Glutamatergic neuron (in vitro differentiated cells): Measurements from ENCODE around the gene SCP2D1. TPM values are rescaled to one million over a fixed set of nuclear protein-coding genes. Genes with fewer than 3 reads are reported as not detected.

ENCODE experiments used
- DNase-seq: peaks from one replicate; pipeline ENCODE4 v3.0.0; 2022
- H3K27ac Mint-ChIP-seq: one replicate; pipeline ENCODE4 v1.8.0; 2020; ENCODE audit warnings: mild to moderate bottlenecking, mixed read lengths, inconsistent platforms; ENCODE audit not compliant: unreplicated experiment
- H3K27me3 Mint-ChIP-seq: one replicate; pipeline ENCODE4 v1.8.0; 2020; ENCODE audit warnings: mild to moderate bottlenecking, moderate library complexity, mixed read lengths, inconsistent platforms; ENCODE audit not compliant: unreplicated experiment
- H3K36me3 Mint-ChIP-seq: one replicate; pipeline ENCODE4 v1.8.0; 2020; ENCODE audit warnings: mild to moderate bottlenecking, mixed read lengths, inconsistent platforms; ENCODE audit not compliant: unreplicated experiment
- H3K4me1 Mint-ChIP-seq: one replicate; pipeline ENCODE4 v1.8.0; 2020; ENCODE audit warnings: mild to moderate bottlenecking, low read depth, mixed read lengths, inconsistent platforms; ENCODE audit not compliant: unreplicated experiment
- H3K4me3 Mint-ChIP-seq: one replicate; pipeline ENCODE4 v1.8.0; 2020; ENCODE audit warnings: mild to moderate bottlenecking, mixed read lengths, inconsistent platforms; ENCODE audit not compliant: unreplicated experiment
- H3K9me3 Mint-ChIP-seq: one replicate; pipeline ENCODE4 v1.8.0; 2020; ENCODE audit warnings: mild to moderate bottlenecking, moderate library complexity, mixed read lengths, inconsistent platforms; ENCODE audit not compliant: unreplicated experiment
- total RNA-seq: library from RNA; stranded (reverse); fragmentation: NEBNext Ultra II Directional; extraction: Animal tissue kit (Norgen Biotek cat#: 25700); gene quantifications from one replicate; pipeline ENCODE4 v1.2.1, GENCODE V29; 2021; ENCODE audit not compliant: unreplicated experiment
- TF ChIP-seq, protein P1 (sequence below): fragments of 200-600 bp; sonication (generic); IDR thresholded peaks from one replicate; pipeline ENCODE4 v1.5.0; 2021; ENCODE audit not compliant: partially characterized antibody, unreplicated experiment

Gene SCP2D1
- total RNA-seq, 1 donor from 2014 or later = not detected

DNA sequence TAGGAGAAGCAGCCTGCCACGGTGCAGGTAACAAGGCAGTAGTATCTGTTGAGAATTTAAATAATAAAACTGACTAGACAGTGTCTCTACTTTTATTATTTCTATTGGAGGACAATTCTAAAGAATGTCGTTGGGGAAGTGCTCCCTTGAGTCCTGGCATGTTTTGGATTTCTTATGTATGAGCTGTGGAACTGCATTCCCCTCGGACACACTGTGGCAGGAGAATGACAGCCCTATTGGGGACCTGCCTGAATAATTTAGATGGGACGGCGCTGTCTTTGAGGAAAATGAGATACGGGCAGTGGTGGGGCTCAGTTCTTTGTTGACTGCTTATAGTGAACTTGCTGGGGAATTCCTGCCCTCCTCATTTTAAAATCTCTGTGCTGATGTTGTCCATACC, 2.4 kb upstream of the SCP2D1 start:
- Mint-ChIP-seq H3K36me3 (no peaks in the 10 kb centered on the region), H3K27me3 (peaks cover 3% of the 10 kb centered on the region), H3K9me3 (peaks cover 2% of the 10 kb centered on the region), H3K4me3 (no peak overlapping the region), H3K4me1 (no peaks in the 10 kb centered on the region), H3K27ac (no peak overlapping the region)
- TF ChIP-seq, protein P1, sequence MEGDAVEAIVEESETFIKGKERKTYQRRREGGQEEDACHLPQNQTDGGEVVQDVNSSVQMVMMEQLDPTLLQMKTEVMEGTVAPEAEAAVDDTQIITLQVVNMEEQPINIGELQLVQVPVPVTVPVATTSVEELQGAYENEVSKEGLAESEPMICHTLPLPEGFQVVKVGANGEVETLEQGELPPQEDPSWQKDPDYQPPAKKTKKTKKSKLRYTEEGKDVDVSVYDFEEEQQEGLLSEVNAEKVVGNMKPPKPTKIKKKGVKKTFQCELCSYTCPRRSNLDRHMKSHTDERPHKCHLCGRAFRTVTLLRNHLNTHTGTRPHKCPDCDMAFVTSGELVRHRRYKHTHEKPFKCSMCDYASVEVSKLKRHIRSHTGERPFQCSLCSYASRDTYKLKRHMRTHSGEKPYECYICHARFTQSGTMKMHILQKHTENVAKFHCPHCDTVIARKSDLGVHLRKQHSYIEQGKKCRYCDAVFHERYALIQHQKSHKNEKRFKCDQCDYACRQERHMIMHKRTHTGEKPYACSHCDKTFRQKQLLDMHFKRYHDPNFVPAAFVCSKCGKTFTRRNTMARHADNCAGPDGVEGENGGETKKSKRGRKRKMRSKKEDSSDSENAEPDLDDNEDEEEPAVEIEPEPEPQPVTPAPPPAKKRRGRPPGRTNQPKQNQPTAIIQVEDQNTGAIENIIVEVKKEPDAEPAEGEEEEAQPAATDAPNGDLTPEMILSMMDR = no peak
- DNase-seq = no peak

- peaks cover 3% of the 10 kb centered on the region for H3K27me3 Mint-ChIP-seq
- H3K27ac Mint-ChIP-seq = no peak overlapping the region
- TF ChIP-seq, protein P1 = no peak
- no peaks in the 10 kb centered on the region for H3K4me1 Mint-ChIP-seq
- no peak for DNase-seq
- no peak overlapping the region for H3K4me3 Mint-ChIP-seq
- peaks cover 2% of the 10 kb centered on the region for H3K9me3 Mint-ChIP-seq
- no peaks in the 10 kb centered on the region for H3K36me3 Mint-ChIP-seq
Observed at GRCh38 chr20:18811904-18812303, 1.7 kb upstream of the SCP2D1 start.

DNA sequence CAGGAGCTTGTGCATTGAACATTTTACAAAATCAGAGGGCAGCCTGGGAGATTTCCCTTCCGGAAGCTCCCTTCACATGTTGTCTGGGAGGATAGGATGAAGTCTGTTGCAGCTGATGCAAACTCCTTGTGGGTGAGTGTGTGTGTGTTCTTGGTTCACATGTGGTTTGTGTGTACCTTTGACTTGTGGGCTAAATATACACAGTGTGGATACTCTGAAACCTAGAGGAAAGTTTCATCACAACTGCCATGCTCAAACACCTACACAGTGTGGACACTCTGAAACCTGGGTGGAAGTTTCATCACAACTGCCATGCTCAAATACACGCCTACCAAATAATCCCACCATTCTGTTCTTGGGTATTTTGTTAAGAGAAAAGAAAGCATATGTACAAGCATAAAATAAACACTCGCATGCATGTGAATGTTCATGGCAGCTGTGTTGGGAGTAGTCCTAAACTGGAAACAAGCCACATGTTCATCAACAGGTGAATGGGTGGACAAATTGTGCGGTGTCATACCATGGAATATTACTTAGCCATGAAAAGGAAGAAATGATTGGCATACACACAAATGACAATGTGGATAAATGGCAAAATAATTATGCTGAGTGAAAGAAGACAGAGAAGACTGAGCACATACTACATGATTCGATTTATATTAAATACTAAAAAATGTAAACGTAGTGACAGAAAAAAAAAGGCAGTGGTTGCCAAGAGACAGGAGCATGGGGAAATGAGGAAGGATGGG, 1.8 kb downstream of the SCP2D1 start:
- H3K27ac Mint-ChIP-seq = no peak overlapping the region
- TF ChIP-seq, protein P1 = no peak
- no peak for DNase-seq
- H3K4me1 Mint-ChIP-seq = peaks cover 6% of the 10 kb centered on the region
- peaks cover 7% of the 10 kb centered on the region for H3K9me3 Mint-ChIP-seq
- no peak overlapping the region for H3K4me3 Mint-ChIP-seq
- H3K27me3 Mint-ChIP-seq = peaks cover 7% of the 10 kb centered on the region
- H3K36me3 Mint-ChIP-seq = peaks cover 18% of the 10 kb centered on the region

- TF ChIP-seq, protein P1 = no peak
- Mint-ChIP-seq H3K4me1 (peaks cover 6% of the 10 kb centered on the region), H3K27ac (no peak overlapping the region), H3K36me3 (peaks cover 18% of the 10 kb centered on the region), H3K9me3 (peaks cover 7% of the 10 kb centered on the region), H3K27me3 (peaks cover 5% of the 10 kb centered on the region), H3K4me3 (no peak overlapping the region)
- DNase-seq = no peak
Observed at GRCh38 chr20:18822832-18823231, 9.2 kb downstream of the SCP2D1 start.

- DNase-seq = no peak
- H3K9me3 Mint-ChIP-seq = no peaks in the 10 kb centered on the region
- H3K27me3 Mint-ChIP-seq = peaks cover 2% of the 10 kb centered on the region
- H3K36me3 Mint-ChIP-seq = no peaks in the 10 kb centered on the region
- no peaks in the 10 kb centered on the region for H3K4me1 Mint-ChIP-seq
- H3K27ac Mint-ChIP-seq = no peak overlapping the region
- TF ChIP-seq, protein P1 = no peak
- H3K4me3 Mint-ChIP-seq = no peak overlapping the region
Observed at GRCh38 chr20:18831830-18832499, 18.4 kb downstream of the SCP2D1 start.
